Keratinocyte (primary cell): Measurements from ENCODE around the gene ZBTB24. TPM values are rescaled to one million over a fixed set of nuclear protein-coding genes. Genes with fewer than 3 reads are reported as not detected.

Experiments
- DNase-seq: peaks from one replicate; pipeline ENCODE4 v3.0.0-alpha.2; 2011; ENCODE audit warnings: low read depth, missing footprints, low spot score
- FAIRE-seq: peaks from 2 replicates; lab custom pipeline; 2011; peaks lifted over from hg19 to GRCh38; lab: Jason Lieb, UNC
- H2AFZ ChIP-seq: 2 replicates; pipeline ENCODE4 v1.6.0; 2012; ENCODE audit warnings: low read length, control low read depth, inconsistent platforms; ENCODE audit not compliant: control insufficient read depth
- H3K27ac ChIP-seq: 2 replicates; pipeline ENCODE4 v1.5.1; 2011; ENCODE audit warnings: low read length; ENCODE audit not compliant: control insufficient read depth, insufficient read depth
- H3K27me3 ChIP-seq: 3 replicates; pipeline ENCODE4 v1.6.0; 2011; ENCODE audit warnings: low read length; ENCODE audit not compliant: control insufficient read depth, insufficient read depth; ENCODE audit errors: extremely low read depth
- H3K36me3 ChIP-seq, 2 experiments: 2 replicates in 1 of 2; 3 replicates in 1 of 2; pipeline ENCODE4 v1.5.1; 2011; ENCODE audit warnings: low read length in 2 of 2, mild to moderate bottlenecking in 1 of 2; ENCODE audit not compliant: control insufficient read depth in 2 of 2, insufficient read depth in 2 of 2; ENCODE audit errors: extremely low read depth in 1 of 2
- H3K4me1 ChIP-seq: 3 replicates; pipeline ENCODE4 v1.5.1; 2011; ENCODE audit warnings: low read length; ENCODE audit not compliant: control insufficient read depth, insufficient read depth; ENCODE audit errors: extremely low read depth
- H3K4me2 ChIP-seq: 3 replicates; pipeline ENCODE4 v1.6.0; 2011; ENCODE audit warnings: low read depth, low read length; ENCODE audit not compliant: control insufficient read depth, insufficient read depth; ENCODE audit errors: extremely low read depth
- H3K4me3 ChIP-seq, 3 experiments: fragments of 200-600 bp in 1 of 3; sonication (generic) in 1 of 3; 2 replicates in 2 of 3; 3 replicates in 1 of 3; pipeline ENCODE4 v1.5.1; 2011 to 2016; ENCODE audit warnings: low read length in 3 of 3, mild to moderate bottlenecking in 3 of 3, control low read depth in 2 of 3, inconsistent platforms in 1 of 3, low read depth in 1 of 3, mixed read lengths in 1 of 3, mixed run types in 1 of 3, moderate library complexity in 1 of 3; ENCODE audit not compliant: control insufficient read depth in 2 of 3, insufficient read depth in 2 of 3; ENCODE audit errors: extremely low read depth in 1 of 3
- H3K79me2 ChIP-seq: 2 replicates; pipeline ENCODE4 v1.6.0; 2012; ENCODE audit warnings: low read length; ENCODE audit not compliant: control insufficient read depth, insufficient read depth
- H3K9ac ChIP-seq: 3 replicates; pipeline ENCODE4 v1.6.0; 2011; ENCODE audit warnings: low read length; ENCODE audit not compliant: control insufficient read depth, insufficient read depth; ENCODE audit errors: extremely low read depth
- H3K9me1 ChIP-seq: 3 replicates; pipeline ENCODE4 v1.6.0; 2011; ENCODE audit warnings: low read length; ENCODE audit not compliant: control insufficient read depth, insufficient read depth; ENCODE audit errors: extremely low read depth
- H3K9me3 ChIP-seq: 2 replicates; pipeline ENCODE4 v1.5.1; 2012; ENCODE audit warnings: low read depth, low read length; ENCODE audit not compliant: control insufficient read depth
- H4K20me1 ChIP-seq: 3 replicates; pipeline ENCODE4 v1.6.0; 2011; ENCODE audit warnings: low read length; ENCODE audit not compliant: control insufficient read depth, insufficient read depth; ENCODE audit errors: extremely low read depth
- CTCF ChIP-seq, 3 experiments: IDR thresholded peaks in 1 of 3; conservative IDR thresholded peaks in 1 of 3; optimal IDR thresholded peaks in 1 of 3; 2 replicates in 2 of 3; 3 replicates in 1 of 3; pipeline versions ENCODE3 to v1.5.1; 2011; ENCODE audit warnings: low read length in 3 of 3, mild to moderate bottlenecking in 3 of 3, moderate library complexity in 2 of 3, control low read depth in 1 of 3, inconsistent platforms in 1 of 3; ENCODE audit not compliant: insufficient read depth in 2 of 3; ENCODE audit errors: extremely low read depth in 1 of 3
- EZH2 ChIP-seq: IDR thresholded peaks from one replicate; pipeline ENCODE4 v1.6.1; 2012; ENCODE audit warnings: inconsistent platforms, mild to moderate bottlenecking, low read length, moderate library complexity
- dilution Hi-C: fragments of 300-500 bp; cut with MboI; formaldehyde crosslinking; loops from one replicate; pipeline ENCODE4 v1.7.0; 2020; ENCODE audit warnings: low sequenced_read_pairs; ENCODE audit not compliant: extremely low pct_ligation_motif_present
- polyA plus RNA-seq, 5 experiments: library from polyadenylated mRNA; depleted of rRNA in 3 of 5; stranded (reverse) in 3 of 5; stranded (forward) in 1 of 5; unstranded in 1 of 5; fragments of >200 nt; gene quantifications; 1 replicate in 1 of 5; 2 replicates in 3 of 5; 3 replicates in 1 of 5; pipeline versions ENCODE4 v1.2.1 to v1.2.3, GENCODE V29; 2011 to 2012; ENCODE audit warnings: missing spikeins in 2 of 5, low read depth in 1 of 5, low replicate concordance in 1 of 5

The ZBTB24 gene
- polyA plus RNA-seq, 1 donor (not counting 4 experiments of a cell fraction or from before 2014, with no cell fraction given): 4.6 TPM

DNA sequence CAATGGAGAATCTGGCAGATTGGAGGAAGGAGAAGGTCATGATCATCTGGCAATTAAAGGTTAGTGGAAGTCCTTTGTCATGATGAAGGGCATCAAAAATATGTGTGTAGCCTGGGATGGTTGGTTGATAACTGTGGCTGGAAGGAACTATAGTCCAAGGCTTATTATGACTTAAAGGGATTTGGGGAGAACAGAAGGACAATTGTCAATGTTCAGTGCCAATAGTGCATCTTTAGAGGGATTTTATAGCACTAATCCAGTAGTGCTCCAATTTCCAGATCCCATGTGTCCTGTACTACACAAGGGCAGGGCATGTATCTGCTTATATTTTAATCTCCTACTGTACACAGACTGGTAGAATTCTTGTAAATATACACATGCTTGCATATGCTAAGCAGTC, 5.0 kb upstream of the ZBTB24 start:
- dilution Hi-C loops: no loop called here
- H3K4me2 ChIP-seq: no peak overlapping the region
- FAIRE-seq: no peak

DNA sequence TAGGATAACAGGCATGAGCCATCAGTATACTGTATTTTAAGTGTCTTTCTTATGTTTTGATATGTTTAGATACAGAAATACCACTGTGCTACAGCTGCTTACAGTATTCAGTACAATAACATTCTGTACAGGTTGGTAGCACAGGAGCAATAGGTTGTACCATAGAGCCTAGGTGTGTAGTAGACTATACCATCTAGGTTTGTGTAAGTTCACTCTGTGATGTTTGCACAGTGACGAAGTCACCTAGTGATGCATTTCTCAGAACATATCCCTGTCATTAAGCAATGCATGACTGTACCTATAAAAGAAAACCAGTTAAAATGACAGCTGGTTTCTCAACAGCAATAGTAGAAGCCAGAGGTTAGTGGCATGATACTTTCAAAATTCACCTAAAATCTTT, 3.0 kb upstream of the ZBTB24 start:
- no peaks in the 10 kb centered on the region for H4K20me1 ChIP-seq
- peaks cover 11% of the 10 kb centered on the region for H3K79me2 ChIP-seq
- peaks cover 0 to 7% of the 10 kb centered on the region in 2 experiments for H3K36me3 ChIP-seq
- TF ChIP-seq EZH2: no peak
- TF ChIP-seq CTCF (optimal IDR thresholded peaks at IDR 0.05 in 1 of 3, IDR thresholded peaks at IDR 0.05 in 1 of 3, conservative IDR thresholded peaks at IDR 0.05 in 1 of 3; ENCODE audit: extremely low read depth in 1 of 3, insufficient read depth in 2 of 3, low read length in 3 of 3): no peak
- no peaks in the 10 kb centered on the region for H3K9me1 ChIP-seq
- no peak overlapping the region for H3K4me2 ChIP-seq
- no peak overlapping the region for H3K4me3 ChIP-seq
- H3K27me3 ChIP-seq: no peaks in the 10 kb centered on the region
- H3K9me3 ChIP-seq: no peaks in the 10 kb centered on the region
- DNase-seq: no peak
- no peak overlapping the region for H2AFZ ChIP-seq
- peaks cover 6% of the 10 kb centered on the region for H3K4me1 ChIP-seq
- FAIRE-seq: no peak
- no peak overlapping the region for H3K9ac ChIP-seq
- dilution Hi-C loops: no loop called here
- H3K27ac ChIP-seq: no peak overlapping the region

More for the DNA sequence above, 5.0 kb upstream of the ZBTB24 start:
- no peaks in the 10 kb centered on the region for H3K79me2 ChIP-seq
- no peak for DNase-seq
- H3K4me3 ChIP-seq: no peak overlapping the region
- H3K27ac ChIP-seq: no peak overlapping the region
- no peaks in the 10 kb centered on the region for H3K36me3 ChIP-seq
- H3K9me1 ChIP-seq: no peaks in the 10 kb centered on the region
- H3K9ac ChIP-seq: no peak overlapping the region
- TF ChIP-seq EZH2 (no peak), CTCF (optimal IDR thresholded peaks at IDR 0.05 in 1 of 3, IDR thresholded peaks at IDR 0.05 in 1 of 3, conservative IDR thresholded peaks at IDR 0.05 in 1 of 3; ENCODE audit: extremely low read depth in 1 of 3, insufficient read depth in 2 of 3, low read length in 3 of 3) (no peak)
- no peaks in the 10 kb centered on the region for H3K4me1 ChIP-seq
- H2AFZ ChIP-seq: no peak overlapping the region
- no peaks in the 10 kb centered on the region for H3K9me3 ChIP-seq
- H3K27me3 ChIP-seq: no peaks in the 10 kb centered on the region
- H4K20me1 ChIP-seq: no peaks in the 10 kb centered on the region
